Measurements from ENCODE around the gene TM4SF1.

TM4SF1 gene, protein sequence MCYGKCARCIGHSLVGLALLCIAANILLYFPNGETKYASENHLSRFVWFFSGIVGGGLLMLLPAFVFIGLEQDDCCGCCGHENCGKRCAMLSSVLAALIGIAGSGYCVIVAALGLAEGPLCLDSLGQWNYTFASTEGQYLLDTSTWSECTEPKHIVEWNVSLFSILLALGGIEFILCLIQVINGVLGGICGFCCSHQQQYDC

GRCh38 chr3:149377408-149378364 lies at the start of gene TM4SF1:
TSS of gene TM4SF1 (minus strand) at chr3:149377649. CDS start at chr3:149377547, 102 bp downstream.
- no peak for DNase-seq (ENCODE audit: low spot score)

GRCh38 chr3:149426325-149426724 lies 48.9 kb upstream of the TM4SF1 start:
- no peak for DNase-seq (ENCODE audit: low spot score)

GRCh38 chr3:149424918-149425317 lies 47.5 kb upstream of the TM4SF1 start:
- no peak for DNase-seq (ENCODE audit: low spot score)

DNA sequence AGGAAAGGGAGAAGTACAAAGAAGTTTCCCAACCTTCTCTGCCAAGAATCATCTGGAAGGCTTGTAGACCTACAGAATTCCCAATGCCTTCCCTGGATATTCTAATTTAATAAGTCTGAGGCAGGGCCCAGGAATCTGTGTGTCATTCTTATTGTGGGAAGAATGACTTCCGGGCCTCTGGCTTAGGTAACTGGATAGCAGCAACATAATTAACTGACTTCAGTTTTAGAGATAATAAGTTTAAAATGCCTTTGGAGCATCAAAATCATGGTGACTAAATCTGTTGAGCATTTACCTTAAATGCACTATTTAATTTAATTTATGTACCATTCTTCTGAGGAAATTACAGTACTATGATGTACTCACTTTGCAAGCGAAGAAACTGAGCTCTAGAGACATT lies 44.3 kb upstream of the TM4SF1 start:
- no peak for DNase-seq (ENCODE audit: low spot score)

DNA sequence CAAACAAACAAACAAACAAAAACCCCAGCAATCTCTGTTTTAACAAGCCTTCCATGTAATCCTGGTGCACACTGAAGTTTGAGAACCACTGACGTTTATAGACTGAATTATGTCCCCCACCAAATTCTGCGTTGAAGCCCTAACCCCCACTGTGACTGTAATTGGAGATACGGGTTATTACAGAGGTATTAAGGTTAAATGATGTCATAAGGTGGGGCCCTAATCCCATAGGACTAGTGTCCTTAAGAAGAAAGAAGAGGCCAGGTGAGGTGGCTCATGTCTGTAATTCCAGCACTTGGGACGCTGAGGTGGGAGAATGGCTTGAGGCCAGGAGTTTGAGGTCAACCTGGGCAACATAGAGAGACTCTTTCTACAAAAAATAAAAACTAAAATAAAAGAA lies 42.4 kb upstream of the TM4SF1 start:
- DNase-seq (ENCODE audit: low spot score): no peak

- no peak for DNase-seq (ENCODE audit: low spot score)
These were observed 40.3 kb upstream of the TM4SF1 start for GRCh38 chr3:149417727-149418126.

GRCh38 chr3:149417174-149417573 lies 39.7 kb upstream of the TM4SF1 start:
- peak; percentile 17 for DNase-seq (ENCODE audit: low spot score)

DNA sequence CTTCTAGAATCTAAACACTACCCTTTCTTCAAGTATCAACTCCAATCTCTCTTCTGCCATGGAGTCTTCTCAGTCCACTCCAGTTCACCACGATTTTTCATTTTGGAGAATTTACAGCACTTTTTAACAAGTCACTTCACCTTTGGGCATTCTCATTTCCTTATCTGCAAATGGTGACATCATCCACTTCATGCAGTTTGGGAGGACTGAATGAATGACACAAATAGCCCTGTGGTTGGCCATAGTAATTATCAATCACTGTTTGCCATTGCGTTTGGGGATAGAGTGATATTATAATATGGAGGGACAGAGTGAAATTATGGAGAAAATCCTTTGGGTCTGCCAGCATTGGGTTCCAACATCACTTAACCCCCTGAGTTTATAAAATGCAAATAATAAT lies 38.0 kb upstream of the TM4SF1 start:
- no peak for DNase-seq (ENCODE audit: low spot score)

GRCh38 chr3:149414557-149415231 lies 37.2 kb upstream of the TM4SF1 start:
- no peak for DNase-seq (ENCODE audit: low spot score)

- no peak for DNase-seq (ENCODE audit: low spot score)
These were observed 34.1 kb upstream of the TM4SF1 start for GRCh38 chr3:149411583-149411982.

GRCh38 chr3:149409351-149409750 lies 31.9 kb upstream of the TM4SF1 start:
- no peak for DNase-seq (ENCODE audit: low spot score)

DNA sequence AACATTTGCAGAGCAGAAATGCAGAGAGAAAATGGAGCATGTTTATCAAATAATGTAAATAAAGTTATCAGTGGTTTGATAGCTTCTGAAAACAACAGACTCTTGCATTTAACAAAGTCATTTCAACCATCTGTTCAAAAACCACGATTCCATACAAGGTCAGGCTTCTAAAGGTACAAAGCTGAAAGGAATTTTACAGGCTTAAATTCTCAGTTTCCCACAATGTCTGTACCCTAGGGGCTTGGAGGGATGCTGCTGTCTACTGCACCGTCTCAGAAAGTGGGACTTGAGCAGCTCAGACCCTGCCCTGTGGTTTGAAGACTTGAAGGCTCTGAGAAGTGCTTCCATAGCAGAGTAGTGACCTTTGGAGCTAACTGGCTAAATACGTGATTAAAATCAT lies 30.4 kb upstream of the TM4SF1 start:
- no peak for DNase-seq (ENCODE audit: low spot score)

GRCh38 chr3:149406244-149406752 lies 28.8 kb upstream of the TM4SF1 start:
- no peak for DNase-seq (ENCODE audit: low spot score)

DNA sequence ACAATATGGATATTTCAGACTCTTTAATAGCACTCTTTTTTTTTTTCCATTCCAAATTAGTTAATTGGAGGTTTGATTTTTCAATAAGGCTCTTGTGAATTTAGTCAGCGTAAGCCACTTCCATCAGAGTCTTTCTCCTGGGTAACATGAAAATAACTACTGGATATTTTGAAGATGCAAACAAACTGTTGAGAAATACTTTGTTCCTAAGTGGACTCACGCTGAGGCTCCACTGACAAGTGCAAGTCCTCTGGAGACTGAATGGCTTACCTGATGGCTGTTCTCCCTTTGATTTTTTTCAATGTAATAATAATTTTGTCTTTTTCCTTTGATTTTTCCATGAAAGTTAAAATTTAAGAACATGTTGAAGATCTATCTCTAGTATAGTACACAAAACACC lies 26.0 kb upstream of the TM4SF1 start:
- DNase-seq (ENCODE audit: low spot score): no peak

DNA sequence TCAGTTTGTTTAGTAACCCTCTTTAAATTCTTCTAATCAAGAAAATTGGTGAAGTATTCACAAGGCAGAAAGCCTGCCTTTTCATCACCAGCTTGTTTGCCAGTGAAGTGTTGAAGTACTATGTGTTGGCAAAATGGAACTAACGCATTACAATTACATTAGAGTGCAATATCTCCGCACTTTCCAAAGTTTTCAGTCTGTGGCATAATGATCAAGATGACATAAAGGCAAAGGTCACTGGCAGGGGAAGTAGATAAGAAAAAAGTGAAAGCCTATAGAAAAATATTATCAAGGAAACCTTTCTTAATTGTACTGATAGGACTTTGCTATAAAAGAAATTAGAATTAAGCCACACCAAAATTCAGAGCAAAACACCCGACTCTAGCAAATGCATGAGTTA lies 25.0 kb upstream of the TM4SF1 start:
- no peak for DNase-seq (ENCODE audit: low spot score)

DNA sequence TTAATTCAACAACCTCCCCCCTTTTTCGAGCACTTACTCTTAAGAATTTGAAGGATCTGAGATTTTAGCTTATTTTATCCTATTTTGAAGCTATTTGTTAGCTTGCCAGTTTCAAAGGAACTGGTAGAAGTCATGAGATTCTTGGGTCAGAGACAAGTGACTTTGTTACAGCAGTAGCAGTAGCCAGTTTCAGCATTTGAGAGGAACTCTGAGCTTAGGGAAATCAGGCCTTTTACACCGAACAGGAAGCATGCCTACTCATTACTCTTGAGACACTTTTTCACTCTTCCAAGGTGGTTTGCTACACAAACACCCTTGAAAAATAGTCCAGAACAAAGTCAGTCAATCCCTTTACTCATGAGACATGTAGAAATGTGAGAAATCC lies 24.5 kb upstream of the TM4SF1 start:
- DNase-seq (ENCODE audit: low spot score): no peak

DNA sequence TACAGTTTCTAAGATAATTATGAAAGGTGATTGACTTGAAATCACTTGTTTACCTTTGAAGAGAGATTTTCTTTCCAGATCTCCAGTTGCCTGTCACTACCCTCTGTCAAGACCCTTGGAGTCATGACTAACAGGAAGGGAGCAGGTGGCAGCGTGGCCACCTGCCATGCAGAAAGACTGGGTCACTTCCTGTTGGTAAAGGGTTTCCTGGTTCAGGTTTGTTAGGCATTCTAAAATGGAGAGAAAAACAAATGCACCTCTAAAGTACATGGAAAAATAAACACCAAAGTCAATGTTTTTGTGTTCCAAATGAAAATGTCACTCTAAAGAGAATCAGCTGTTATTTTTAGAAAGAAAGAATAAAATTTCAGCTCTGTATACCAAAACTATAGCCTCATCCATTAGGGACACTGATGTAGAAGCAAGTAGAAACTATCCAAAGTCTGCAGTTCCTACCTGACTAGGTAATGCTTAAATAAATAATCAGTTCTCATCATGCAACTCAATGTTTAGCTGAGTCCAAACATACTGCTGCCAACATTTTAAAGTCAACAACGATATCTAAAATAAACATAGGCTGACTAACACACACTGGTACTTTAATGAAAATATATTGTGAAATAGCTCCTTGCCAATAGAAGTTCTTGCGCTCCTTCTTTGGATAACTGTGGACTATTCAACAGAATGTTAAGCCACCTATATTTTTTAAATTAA lies 23.9 kb upstream of the TM4SF1 start:
- DNase-seq (ENCODE audit: low spot score): no peak

DNA sequence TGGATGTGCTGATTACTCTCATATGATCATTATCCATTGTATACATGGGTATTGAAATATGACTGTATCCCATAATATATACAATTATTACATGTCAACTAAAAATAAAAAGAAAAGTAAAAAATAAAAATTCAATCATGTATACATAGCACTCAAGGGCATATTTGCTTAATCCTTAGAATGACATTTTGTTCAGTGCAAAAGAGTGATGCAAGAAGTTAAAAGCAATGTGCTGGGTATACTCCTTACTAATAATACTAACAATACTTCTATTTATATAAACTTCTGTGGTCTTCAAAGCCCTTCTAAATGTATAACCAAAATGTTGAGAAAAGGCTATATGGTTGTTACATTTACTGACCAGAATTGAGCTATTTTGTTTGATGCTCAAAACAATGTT lies 23.2 kb upstream of the TM4SF1 start:
- DNase-seq (ENCODE audit: low spot score): no peak

- DNase-seq (ENCODE audit: low spot score): no peak
These were observed 20.8 kb upstream of the TM4SF1 start for GRCh38 chr3:149398296-149398695.

DNA sequence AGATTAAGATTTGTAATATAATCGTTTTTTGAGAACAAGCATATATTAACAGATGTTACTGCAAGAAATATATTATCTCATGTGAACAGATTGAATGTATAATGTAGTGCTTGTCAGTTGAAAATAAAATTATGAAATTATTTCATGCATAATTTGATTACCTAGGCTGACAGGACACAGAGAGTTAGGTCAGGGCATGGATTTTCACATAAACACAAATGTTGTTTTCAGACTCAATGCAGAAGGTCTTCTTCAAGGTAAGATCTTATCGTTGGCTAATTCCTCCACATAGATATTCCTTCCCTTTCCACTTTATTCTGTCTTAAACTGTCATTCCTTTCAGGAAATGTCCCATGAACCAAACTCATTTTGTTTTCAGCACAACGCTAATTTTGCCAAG lies 20.1 kb upstream of the TM4SF1 start:
- DNase-seq (ENCODE audit: low spot score): no peak

DNA sequence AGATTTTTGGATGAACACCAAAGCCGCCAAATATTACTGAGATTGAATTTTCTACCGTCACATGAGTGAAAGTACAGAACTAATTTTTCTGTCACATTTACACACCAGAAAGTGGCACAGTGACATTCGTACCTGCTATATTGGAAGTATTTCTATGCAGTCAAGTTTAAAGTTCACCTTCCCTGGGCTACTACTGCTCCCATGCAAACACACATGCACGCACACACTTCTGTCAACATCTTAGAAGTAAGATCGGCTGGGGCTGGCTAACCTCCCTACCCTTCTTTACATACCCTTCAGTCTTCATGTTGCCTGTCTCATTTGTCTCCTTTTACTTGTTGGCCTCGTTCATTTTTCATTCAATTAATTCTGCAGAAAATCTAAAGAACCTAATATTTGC lies 19.0 kb upstream of the TM4SF1 start:
- DNase-seq (ENCODE audit: low spot score): no peak

Data from activated CD4-positive, alpha-beta T cell treated with anti-CD3 and anti-CD28 coated beads, Interleukin-2, Interleukin-4, amounts not matched to agents 100 ng/mL and 50 ng/mL, durations not matched to agents 16 hours and 8 hours (primary cell).